Smooth muscle cell of trachea (primary cell): Measurements from ENCODE around the gene BAIAP2L1. TPM values are rescaled to one million over a fixed set of nuclear protein-coding genes. Genes with fewer than 3 reads are reported as not detected.

Source experiments
- total RNA-seq: library from RNA; depleted of rRNA; stranded (reverse); fragments of >200 nt; gene quantifications from 2 replicates; pipeline ENCODE4 v1.2.1, GENCODE V29; 2014

BAIAP2L1 gene
- 1.3 and 4.1 TPM in 2 replicates for total RNA-seq

GRCh38 chr7:98400542-98401340, at the start of gene BAIAP2L1:
Gene BAIAP2L1, minus strand, starts transcription at chr7:98401090. Its CDS starts 238 bp downstream, at chr7:98400852.

GRCh38 chr7:98280791-98281756, 119.8 kb downstream of the BAIAP2L1 start, which contains the start of gene BRI3:
Gene BRI3, plus strand, starts transcription at chr7:98281686. Its CDS starts 110 bp downstream, at chr7:98281796.

GRCh38 chr7:98251601-98252424, 149.1 kb downstream of the BAIAP2L1 start, which contains the start of gene TECPR1:
Gene TECPR1, minus strand, starts transcription at chr7:98252232. Its CDS starts 6,086 bp downstream, at chr7:98246146.

Other genes with a start within 250 kb of the BAIAP2L1 start
- gene BHLHA15, start 189.7 kb downstream of the BAIAP2L1 start, total RNA-seq, result 1.7 TPM in 1 of 2 replicates, not detected in the other
- 29.5 and 37.1 TPM in 2 replicates for gene TECPR1, start 148.9 kb downstream of the BAIAP2L1 start, total RNA-seq
- 47.4 and 74.3 TPM in 2 replicates for gene BRI3, start 119.4 kb downstream of the BAIAP2L1 start, total RNA-seq
- under 0.01 TPM in 1 of 2 replicates, not detected in the other for gene NPTX2, start 216.2 kb upstream of the BAIAP2L1 start, total RNA-seq